GM18507 (cell line): Measurements from ENCODE around the gene ADAMTS2.

Experiments used
- DNase-seq: peaks from one replicate; pipeline ENCODE4 v3.0.0; 2011; ENCODE audit warnings: low read depth; ENCODE audit not compliant: insufficient read length; ENCODE audit errors: extremely low spot score
- FAIRE-seq: peaks from 2 replicates; lab custom pipeline; 2011; peaks lifted over from hg19 to GRCh38; lab: Jason Lieb, UNC

Gene ADAMTS2

GRCh38 chr5:179176571-179177230 lies 168.6 kb downstream of the ADAMTS2 start:
- no peak for DNase-seq
- no peak for FAIRE-seq

GRCh38 chr5:179176166-179176565 lies 169.1 kb downstream of the ADAMTS2 start:
- DNase-seq = no peak
- no peak for FAIRE-seq

GRCh38 chr5:179171816-179172745 lies 173.2 kb downstream of the ADAMTS2 start:
- no peak for FAIRE-seq

GRCh38 chr5:179171251-179171815 lies 173.9 kb downstream of the ADAMTS2 start:
- no peak for FAIRE-seq
- no peak for DNase-seq

More at GRCh38 chr5:179171816-179172745, 173.2 kb downstream of the ADAMTS2 start:
- no peak for DNase-seq

- DNase-seq (no peak), FAIRE-seq (no peak)
These were observed 174.7 kb downstream of the ADAMTS2 start for GRCh38 chr5:179170606-179171005.

GRCh38 chr5:179169836-179170235 lies 175.4 kb downstream of the ADAMTS2 start:
- FAIRE-seq (no peak), DNase-seq (no peak)

- FAIRE-seq (no peak), DNase-seq (no peak)
These were observed 176.6 kb downstream of the ADAMTS2 start for GRCh38 chr5:179168664-179169063.

- FAIRE-seq (no peak), DNase-seq (no peak)
These were observed 177.3 kb downstream of the ADAMTS2 start for GRCh38 chr5:179167871-179168451.

GRCh38 chr5:179166886-179167841 lies 178.1 kb downstream of the ADAMTS2 start:
- no peak for FAIRE-seq
- peak; percentile 57 for DNase-seq

GRCh38 chr5:179166171-179166885 lies 178.9 kb downstream of the ADAMTS2 start:
- FAIRE-seq (no peak), DNase-seq (no peak)

- FAIRE-seq (no peak), DNase-seq (no peak)
These were observed 179.7 kb downstream of the ADAMTS2 start for GRCh38 chr5:179165421-179166170.

GRCh38 chr5:179164331-179165311 lies 180.6 kb downstream of the ADAMTS2 start:
- FAIRE-seq (no peak), DNase-seq (no peak)

GRCh38 chr5:179163236-179164155 lies 181.8 kb downstream of the ADAMTS2 start:
- FAIRE-seq (no peak), DNase-seq (no peak)

- no peak for FAIRE-seq
- no peak for DNase-seq
These were observed 182.7 kb downstream of the ADAMTS2 start for GRCh38 chr5:179162351-179163235.

GRCh38 chr5:179161901-179162300 lies 183.4 kb downstream of the ADAMTS2 start:
- FAIRE-seq (no peak), DNase-seq (no peak)
